ENCODE measurements around the gene PGM2.

PGM2 gene

DNA sequence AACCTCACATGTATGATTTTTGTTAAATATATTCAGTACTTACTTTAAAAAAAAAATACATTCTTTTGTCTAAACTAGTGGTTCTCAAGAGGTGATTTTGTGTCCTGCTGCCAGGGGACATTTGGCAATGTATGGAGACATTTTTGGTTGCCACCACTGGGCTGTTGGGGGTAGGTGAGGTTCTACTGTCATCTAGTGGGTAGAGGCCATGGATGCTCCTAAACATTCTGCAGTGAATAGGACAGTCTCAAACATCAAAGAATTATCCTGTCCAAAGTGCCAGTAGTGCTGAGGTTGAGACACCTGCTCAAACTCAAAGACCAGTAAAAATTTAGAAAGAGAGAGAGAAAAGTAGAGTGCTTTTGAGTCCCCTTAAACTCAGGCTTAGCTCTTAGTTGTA lies 32.9 kb upstream of the PGM2 start:
- DNase-seq (ENCODE audit: low read depth), result no peak
- no peak overlapping the region for H3K4me3 ChIP-seq (ENCODE audit: low read length)
- TF ChIP-seq CTCF (conservative IDR thresholded peaks at IDR 0.05; ENCODE audit: low read depth, low read length), result peak; percentile 55

- H3K4me3 ChIP-seq (ENCODE audit: low read length), result no peak overlapping the region
- no peak for DNase-seq (ENCODE audit: low read depth)
- no peak for TF ChIP-seq CTCF (conservative IDR thresholded peaks at IDR 0.05; ENCODE audit: low read depth, low read length)
These were observed 32.4 kb upstream of the PGM2 start for GRCh38 chr4:37794056-37794455.

DNA sequence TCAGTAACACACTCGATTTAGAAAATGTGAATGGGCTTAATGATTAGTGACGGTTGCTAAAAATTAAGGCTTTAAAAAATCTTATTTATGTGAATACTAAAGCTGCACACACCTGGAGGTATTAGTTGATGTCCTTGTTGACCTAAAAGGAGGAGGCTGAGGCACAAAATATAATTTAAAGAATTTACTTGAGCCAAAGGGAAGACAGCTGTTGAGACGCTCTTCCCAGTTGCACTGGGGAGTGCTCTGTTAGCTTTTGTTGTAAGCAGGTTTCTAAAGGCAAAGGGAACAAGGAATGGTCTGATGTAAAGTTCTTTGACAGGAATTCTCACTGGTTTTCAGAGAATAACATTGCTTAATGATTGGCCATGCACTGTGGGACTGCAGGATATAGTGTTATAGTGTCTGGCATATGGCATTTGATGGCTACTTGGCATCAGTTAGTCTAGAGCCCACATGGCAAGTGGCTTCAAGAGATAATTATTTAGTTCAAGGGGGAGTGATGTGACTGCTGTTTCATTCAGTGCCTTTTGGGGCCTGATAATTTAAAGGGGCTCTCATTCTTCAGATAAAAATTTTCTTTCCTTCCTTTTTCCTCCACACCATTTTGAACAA lies 30.8 kb upstream of the PGM2 start:
- H3K4me3 ChIP-seq (ENCODE audit: low read length), result no peak overlapping the region
- no peak for DNase-seq (ENCODE audit: low read depth)
- no peak for TF ChIP-seq CTCF (conservative IDR thresholded peaks at IDR 0.05; ENCODE audit: low read depth, low read length)

DNA sequence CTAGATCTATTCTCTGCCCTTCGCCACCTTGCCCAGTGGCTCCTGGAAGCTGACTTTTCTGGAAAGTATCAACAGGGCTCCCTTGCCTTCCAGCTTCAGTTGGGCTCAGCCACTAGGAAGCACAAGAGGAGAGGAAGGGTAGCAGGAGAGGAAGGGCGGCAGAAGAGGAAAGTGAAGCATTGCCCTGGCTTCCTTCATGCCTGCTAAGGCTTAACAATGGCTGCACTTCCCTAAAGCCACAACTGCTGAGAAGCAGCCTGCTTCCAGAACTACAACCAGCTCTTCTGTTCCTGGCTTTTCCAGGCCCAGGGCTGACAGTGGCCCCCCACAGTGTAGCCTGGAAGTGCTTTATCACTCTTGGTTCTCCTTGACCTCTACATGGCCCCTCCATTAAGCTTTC lies 29.1 kb upstream of the PGM2 start:
- no peak for TF ChIP-seq CTCF (conservative IDR thresholded peaks at IDR 0.05; ENCODE audit: low read depth, low read length)
- DNase-seq (ENCODE audit: low read depth), result no peak
- H3K4me3 ChIP-seq (ENCODE audit: low read length), result no peak overlapping the region

DNA sequence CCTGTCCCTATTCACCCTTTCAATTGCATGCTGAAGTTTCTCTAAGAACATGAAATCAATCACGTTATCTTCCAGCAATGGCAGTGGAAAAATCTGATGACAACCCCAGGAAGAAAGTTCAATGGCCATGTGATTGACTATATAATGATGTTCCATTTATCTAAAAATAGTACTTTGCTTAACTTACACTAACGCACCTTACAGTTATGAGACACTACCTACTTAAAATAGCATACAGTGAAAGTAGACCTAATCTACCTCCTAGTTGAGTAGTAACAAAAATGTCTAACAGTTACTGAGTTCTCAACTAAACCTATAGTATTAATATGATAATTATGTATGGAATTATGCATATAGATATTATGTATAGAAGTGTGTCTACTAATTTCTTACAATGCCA lies 28.6 kb upstream of the PGM2 start:
- no peak for DNase-seq (ENCODE audit: low read depth)
- no peak for TF ChIP-seq CTCF (conservative IDR thresholded peaks at IDR 0.05; ENCODE audit: low read depth, low read length)
- H3K4me3 ChIP-seq (ENCODE audit: low read length), result no peak overlapping the region

DNA sequence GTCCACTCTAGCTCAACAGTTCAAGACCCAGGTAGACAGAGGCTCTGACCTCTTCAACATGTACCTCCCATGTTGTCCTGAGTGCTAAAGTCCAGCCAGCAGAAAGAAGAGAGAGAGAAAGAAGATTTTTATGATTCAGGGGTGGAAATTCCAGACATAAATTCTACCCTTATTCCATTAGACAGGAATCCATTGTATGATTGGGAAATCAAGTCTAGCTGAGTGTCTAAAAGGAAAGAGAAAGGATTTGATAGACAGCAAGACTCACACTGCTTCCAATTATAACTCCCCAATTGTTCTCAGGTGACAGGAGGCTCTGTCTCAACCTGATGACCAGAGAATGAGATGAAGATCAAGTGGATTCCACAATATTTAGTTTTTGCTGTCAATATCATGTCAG lies 27.9 kb upstream of the PGM2 start:
- DNase-seq (ENCODE audit: low read depth), result no peak
- no peak overlapping the region for H3K4me3 ChIP-seq (ENCODE audit: low read length)
- TF ChIP-seq CTCF (conservative IDR thresholded peaks at IDR 0.05; ENCODE audit: low read depth, low read length), result no peak

DNA sequence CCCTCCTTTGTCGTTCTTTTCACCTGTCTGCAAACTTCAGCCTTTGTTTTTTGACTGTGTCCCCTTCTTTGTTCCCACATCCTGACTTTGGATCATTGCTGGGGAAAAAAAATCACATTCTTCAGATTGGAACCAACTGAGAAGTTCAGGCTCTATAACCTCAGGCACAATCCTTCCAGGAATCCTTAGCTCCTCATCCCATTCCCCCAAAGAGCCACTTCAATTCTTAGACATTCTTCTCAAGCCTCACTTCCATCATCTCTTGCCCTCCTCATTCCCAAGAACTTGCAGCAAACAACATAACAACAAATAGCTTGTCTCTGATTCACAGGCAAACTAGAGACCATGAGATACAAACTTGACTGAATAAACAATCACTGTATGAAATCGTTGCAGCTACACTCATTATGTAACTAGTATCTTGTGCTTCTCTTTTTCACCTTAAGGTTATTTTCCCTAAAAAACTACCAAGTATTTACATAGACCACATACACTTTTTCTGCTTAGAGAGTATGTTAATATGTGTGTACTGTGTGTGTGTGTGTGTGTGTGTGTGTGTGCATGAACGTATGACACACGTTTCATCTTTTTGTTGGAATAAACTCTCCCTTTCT lies 26.4 kb upstream of the PGM2 start:
- no peak for DNase-seq (ENCODE audit: low read depth)
- TF ChIP-seq CTCF (conservative IDR thresholded peaks at IDR 0.05; ENCODE audit: low read depth, low read length), result no peak
- no peak overlapping the region for H3K4me3 ChIP-seq (ENCODE audit: low read length)

Data from retinal pigment epithelial cell (primary cell).